Measurements from ENCODE around the gene SND1. TPM values are rescaled to one million over a fixed set of nuclear protein-coding genes. Genes with fewer than 3 reads are reported as not detected.

Gene SND1
- total RNA-seq, 3 donors from 2014 or later, result 83.5 to 131 (median 120) TPM

- DNase-seq (ENCODE audit: low spot score in 2 of 2), result no peak
- H3K36me3 ChIP-seq, result no peaks in the 10 kb centered on the region
- H3K4me1 ChIP-seq, result no peaks in the 10 kb centered on the region
- intact Hi-C loops (cut with DNase I; ENCODE audit: low total_unique reads), result no loop called here
- TF ChIP-seq POLR2AphosphoS5 (IDR thresholded peaks at IDR 0.05) (no peak), CTCF (IDR thresholded peaks at IDR 0.05) (no peak), POLR2A (IDR thresholded peaks at IDR 0.05) (no peak)
- H3K9me3 ChIP-seq, result no peaks in the 10 kb centered on the region
- no peak overlapping the region for H3K27ac ChIP-seq
- H3K27me3 ChIP-seq, result no peaks in the 10 kb centered on the region
- H3K4me3 ChIP-seq, result no peak overlapping the region
Observed at GRCh38 chr7:127967281-127967680, 315.3 kb downstream of the SND1 start.

- no peaks in the 10 kb centered on the region for H3K27me3 ChIP-seq
- no peak overlapping the region for H3K27ac ChIP-seq
- H3K4me1 ChIP-seq, result no peaks in the 10 kb centered on the region
- intact Hi-C loops (cut with DNase I; ENCODE audit: low total_unique reads), result no loop called here
- H3K36me3 ChIP-seq, result no peaks in the 10 kb centered on the region
- TF ChIP-seq CTCF (IDR thresholded peaks at IDR 0.05) (no peak), POLR2A (IDR thresholded peaks at IDR 0.05) (no peak), POLR2AphosphoS5 (IDR thresholded peaks at IDR 0.05) (no peak)
- no peak for DNase-seq (ENCODE audit: low spot score in 2 of 2)
- H3K9me3 ChIP-seq, result no peaks in the 10 kb centered on the region
- H3K4me3 ChIP-seq, result no peak overlapping the region
Observed at GRCh38 chr7:127968547-127968946, 316.6 kb downstream of the SND1 start.

- intact Hi-C loops (cut with DNase I; ENCODE audit: low total_unique reads), result no loop called here
- H3K27me3 ChIP-seq, result no peaks in the 10 kb centered on the region
- H3K9me3 ChIP-seq, result no peaks in the 10 kb centered on the region
- H3K27ac ChIP-seq, result no peak overlapping the region
- DNase-seq (ENCODE audit: low spot score in 2 of 2), result no peak
- no peaks in the 10 kb centered on the region for H3K36me3 ChIP-seq
- H3K4me1 ChIP-seq, result no peaks in the 10 kb centered on the region
- TF ChIP-seq CTCF (IDR thresholded peaks at IDR 0.05) (no peak), POLR2AphosphoS5 (IDR thresholded peaks at IDR 0.05) (no peak), POLR2A (IDR thresholded peaks at IDR 0.05) (no peak)
- H3K4me3 ChIP-seq, result no peak overlapping the region
Observed at GRCh38 chr7:127973832-127974231, 321.8 kb downstream of the SND1 start.

- Histone ChIP-seq H3K27ac (no peak overlapping the region), H3K4me1 (no peaks in the 10 kb centered on the region), H3K36me3 (no peaks in the 10 kb centered on the region), H3K9me3 (no peaks in the 10 kb centered on the region), H3K4me3 (no peak overlapping the region), H3K27me3 (no peaks in the 10 kb centered on the region)
- intact Hi-C loops (cut with DNase I; ENCODE audit: low total_unique reads), result no loop called here
- no peak for TF ChIP-seq CTCF (IDR thresholded peaks at IDR 0.05)
- TF ChIP-seq POLR2A (IDR thresholded peaks at IDR 0.05), result no peak
- no peak for TF ChIP-seq POLR2AphosphoS5 (IDR thresholded peaks at IDR 0.05)
- DNase-seq (ENCODE audit: low spot score in 2 of 2), result no peak
Observed at GRCh38 chr7:127974446-127975035, 322.5 kb downstream of the SND1 start.

GRCh38 chr7:127976056-127976737 is 324.2 kb downstream of the SND1 start:
- Histone ChIP-seq H3K4me3 (no peak overlapping the region), H3K4me1 (no peaks in the 10 kb centered on the region), H3K27me3 (no peaks in the 10 kb centered on the region), H3K9me3 (no peaks in the 10 kb centered on the region), H3K36me3 (no peaks in the 10 kb centered on the region), H3K27ac (no peak overlapping the region)
- intact Hi-C loops (cut with DNase I; ENCODE audit: low total_unique reads), result no loop called here
- no peak for DNase-seq (ENCODE audit: low spot score in 2 of 2)
- TF ChIP-seq POLR2AphosphoS5 (IDR thresholded peaks at IDR 0.05), result no peak
- TF ChIP-seq POLR2A (IDR thresholded peaks at IDR 0.05), result no peak
- no peak for TF ChIP-seq CTCF (IDR thresholded peaks at IDR 0.05)

Measured in breast epithelium (tissue), 4 donors.